K562 (cell line): ENCODE results near the gene GLMP. TPM values are rescaled to one million over a fixed set of nuclear protein-coding genes. Genes with fewer than 3 reads are reported as not detected.

Experiments used
- ATAC-seq: fragments of 200-7000 bp; cut with Tn5 transposase; 3 replicates; pipeline ENCODE4 v1.9.1; 2020; ENCODE audit warnings: moderate library complexity
- BruUV-seq: library from RNA; stranded (reverse); fragments of 400-500 nt; replicated peaks from 2 replicates; lab custom pipeline; 2021; lab: Mats Ljungman, UMichigan
- CTCF ChIA-PET: fragments of 300-600 bp; formaldehyde crosslinking; extraction: SDS; loops from one replicate; lab custom pipeline; 2021; ENCODE audit warnings: low intra/inter-chr PET ratio; lab: Yijun Ruan, JAX
- POLR2A ChIA-PET: fragments of 300-600, 350-650 bp; sonication (Branson Sonifier 250); formaldehyde crosslinking; extraction: SDS; loops from one replicate; lab custom pipeline; 2021; ENCODE audit warnings: antibody characterized with exemption, inconsistent platforms; lab: Yijun Ruan, JAX
- DNase-seq, 4 experiments: peaks; one replicate each; pipeline versions ENCODE4 v3.0.0 to v3.0.0-alpha.2; 2011 to 2018; ENCODE audit warnings: low spot score in 3 of 4, mixed read lengths in 3 of 4; ENCODE audit errors: extremely low read depth in 1 of 4
- FAIRE-seq: peaks from 2 replicates; lab custom pipeline; 2011; peaks lifted over from hg19 to GRCh38; lab: Jason Lieb, UNC
- H2AFZ ChIP-seq: 2 replicates; pipeline ENCODE4 v1.6.0; 2011; ENCODE audit warnings: low read depth, low read length, control low read depth, inconsistent platforms
- H3K27ac ChIP-seq: fragments of 200-600 bp; 3 replicates; pipeline ENCODE4 v1.8.0; 2011; ENCODE audit warnings: low read depth, mild to moderate bottlenecking, control low read depth, inconsistent platforms, low read length, moderate library complexity, mixed read lengths; ENCODE audit errors: extremely low read depth
- H3K27me3 ChIP-seq, 2 experiments: fragments of 300-600 bp in 1 of 2; 2 replicates in 1 of 2; 3 replicates in 1 of 2; pipeline versions ENCODE4 v1.6.0 to v1.8.0; 2011; ENCODE audit warnings: inconsistent platforms in 2 of 2, low read length in 2 of 2, mild to moderate bottlenecking in 1 of 2, mixed read lengths in 1 of 2, moderate library complexity in 1 of 2; ENCODE audit not compliant: control insufficient read depth in 2 of 2, insufficient read depth in 2 of 2
- H3K36me3 ChIP-seq: fragments of 300-600 bp; 3 replicates; pipeline ENCODE4 v1.8.0; 2011; ENCODE audit warnings: mild to moderate bottlenecking, low read length, inconsistent platforms; ENCODE audit not compliant: control insufficient read depth, insufficient read depth
- H3K4me1 ChIP-seq, 2 experiments: fragments of 200-600 bp in 1 of 2; replicated peaks in 1 of 2; 2 replicates in 1 of 2; 3 replicates in 1 of 2; pipeline versions ENCODE4 v1.5.1 to v1.8.0; 2011; ENCODE audit warnings: inconsistent platforms in 2 of 2, low read length in 2 of 2, mild to moderate bottlenecking in 1 of 2, mixed read lengths in 1 of 2, moderate library complexity in 1 of 2; ENCODE audit not compliant: control insufficient read depth in 2 of 2, insufficient read depth in 2 of 2
- H3K4me2 ChIP-seq: 2 replicates; pipeline ENCODE4 v1.6.1; 2011; ENCODE audit warnings: low read length, control low read depth, inconsistent platforms, mixed read lengths; ENCODE audit not compliant: insufficient read depth
- H3K4me3 ChIP-seq: fragments of 200-600 bp; sonication (generic), shearing (Covaris generic); 2 replicates; pipeline ENCODE4 v1.5.1; 2016; ENCODE audit warnings: control low read depth, inconsistent platforms
- H3K79me2 ChIP-seq: fragments of 200-600 bp; 3 replicates; pipeline ENCODE4 v1.8.0; 2011; ENCODE audit warnings: low read length, inconsistent platforms; ENCODE audit not compliant: control insufficient read depth, insufficient read depth
- H3K9ac ChIP-seq, 2 experiments: 2 replicates each; pipeline versions ENCODE4 v1.6.0 to v1.6.1; 2011; ENCODE audit warnings: low read depth in 2 of 2, low read length in 2 of 2, control low read depth in 1 of 2, inconsistent platforms in 1 of 2, mild to moderate bottlenecking in 1 of 2, mixed read lengths in 1 of 2; ENCODE audit not compliant: insufficient read depth in 1 of 2
- H3K9me1 ChIP-seq: one replicate; pipeline ENCODE4 v1.6.0; 2011; ENCODE audit warnings: inconsistent platforms, mild to moderate bottlenecking, low read length, moderate library complexity; ENCODE audit not compliant: control insufficient read depth, insufficient read depth
- H3K9me3 ChIP-seq: replicated peaks from 2 replicates; pipeline ENCODE4 v1.5.1; 2011; ENCODE audit warnings: low read depth, low read length, inconsistent platforms; ENCODE audit not compliant: control insufficient read depth, insufficient read depth
- H4K20me1 ChIP-seq: replicated peaks from 2 replicates; pipeline ENCODE4 v1.6.1; 2011; ENCODE audit warnings: low read length, inconsistent platforms, mixed read lengths; ENCODE audit not compliant: control insufficient read depth, insufficient read depth
- CEBPB ChIP-seq: fragments of 450-650 bp; IDR thresholded peaks from 2 replicates; pipeline ENCODE4 v1.6.1; 2016; ENCODE audit warnings: missing genetic modification characterization, missing compliant biosample characterization
- CEBPG ChIP-seq, 3 experiments: fragments of 200-800 bp in 1 of 3; sonication (Bioruptor generic) in 1 of 3; sonication (generic) in 1 of 3; formaldehyde crosslinking in 1 of 3; IDR thresholded peaks in 2 of 3; conservative IDR thresholded peaks in 1 of 3; 2 replicates each; pipeline versions ENCODE4 v1.6.1 to v1.8.0; 2016 to 2022; ENCODE audit warnings: missing compliant biosample characterization in 2 of 3, missing genetic modification characterization in 2 of 3, mild to moderate bottlenecking in 1 of 3, missing genetic modification reagents in 1 of 3
- DPF2 ChIP-seq: fragments of 450-650 bp; IDR thresholded peaks from 2 replicates; pipeline ENCODE4 v1.6.1; 2016
- FOXO4 ChIP-seq: fragments of 450-650 bp; formaldehyde crosslinking; IDR thresholded peaks from 2 replicates; pipeline ENCODE4 v1.4.0; 2020; ENCODE audit warnings: mild to moderate bottlenecking, moderate library complexity
- TCF7 ChIP-seq: sonication (generic); IDR thresholded peaks from 2 replicates; pipeline ENCODE4 v1.6.1; 2016; ENCODE audit warnings: antibody characterized with exemption, borderline replicate concordance
- TCF7L2 ChIP-seq: fragments of 150-350 bp; IDR thresholded peaks from 2 replicates; pipeline ENCODE4 v1.6.1; 2016; ENCODE audit warnings: low read depth, mild to moderate bottlenecking, low read length, moderate library complexity
- WGBS: fragments of 100-300 bp; shearing (Covaris generic); methylation state at CpG from one replicate; pipeline ENCODE4 v1.1.6; 2016; ENCODE audit warnings: low coverage, mixed read lengths; ENCODE audit not compliant: insufficient coverage; ENCODE audit errors: missing lambda C conversion rate; 5-methylcytosine and 5-hydroxymethylcytosine counted together
- in situ Hi-C: fragments of 300-500 bp; cut with MboI; formaldehyde crosslinking; loops from 4 replicates; pipeline ENCODE4 v1.15.0; 2018; ENCODE audit warnings: inconsistent platforms, mixed read lengths
- intact Hi-C: fragments of 100-400 bp; cut with micrococcal nuclease; formaldehyde crosslinking; loops from 2 replicates; pipeline ENCODE4 v1.14.2; 2022
- polyA plus RNA-seq, 8 experiments: library from polyadenylated mRNA; depleted of rRNA in 4 of 8; stranded (reverse) in 5 of 8; unstranded in 3 of 8; fragments of >200 nt; fragmentation: Nextera tagmentation in 2 of 8; fragmentation: Illumina TruSeq in 1 of 8; extraction: Ambion mirVana in 2 of 8; extraction: Trizol in 1 of 8; gene quantifications; 2 replicates each; pipeline versions ENCODE4 v1.2.1 to v1.2.3, GENCODE V29; 2011 to 2014; ENCODE audit warnings: inconsistent platforms in 1 of 8, missing spikeins in 1 of 8
- total RNA-seq, 7 experiments: library from RNA; depleted of rRNA in 6 of 7; stranded (reverse); fragments of >200 nt in 6 of 7; fragmentation: Illumina TruSeq in 2 of 7; extraction: Trizol in 2 of 7; gene quantifications; 2 replicates each; pipeline versions ENCODE4 v1.2.1 to v1.2.3, GENCODE V29; 2011 to 2021; ENCODE audit warnings: low replicate concordance in 1 of 7
- TF ChIP-seq, protein P1 (sequence below): sonication (generic); formaldehyde crosslinking; IDR thresholded peaks from 2 replicates; pipeline ENCODE4 v1.8.0; 2023; ENCODE audit warnings: missing genetic modification reagents, mild to moderate bottlenecking, borderline replicate concordance

Gene GLMP
- total and polyA plus RNA-seq, 9 of the 15 experiments (the other 6 are each of a cell fraction or from before 2014, with no cell fraction given): 8.3 to 28.2 (median 22.4) TPM

GRCh38 chr1:156316909-156317308 is 21.4 kb upstream of the GLMP start:
- DNase-seq: no peak
- 94% methylated on average over 7 of the region's 7 CpGs for WGBS
- no peaks in the 10 kb centered on the region for H4K20me1 ChIP-seq
- no TSS peak for BruUV-seq
- ATAC-seq: no peak
- in situ Hi-C loops (no loop called here), intact Hi-C loops (no loop called here)
- H3K27ac ChIP-seq: no peak overlapping the region
- peaks cover 95% of the 10 kb centered on the region for H3K36me3 ChIP-seq
- H3K27me3 ChIP-seq: no peaks in the 10 kb centered on the region
- H3K9me1 ChIP-seq: no peaks in the 10 kb centered on the region
- no peak overlapping the region for H2AFZ ChIP-seq
- TF ChIP-seq DPF2 (no peak), CEBPB (tag) (peak; percentile 62; the same call in 1 of the 2 replicates), TCF7L2 (no peak), CEBPG (CRISPR knock-in tag; IDR thresholded peaks at IDR 0.05) (no peak), CEBPG (tag; conservative IDR thresholded peaks at IDR 0.05 in 1 of 2, IDR thresholded peaks at IDR 0.05 in 1 of 2) (peak in 1 of 2 experiments; percentile 31; a peak in 1 of 4 replicates)
- ChIA-PET CTCF (no interaction called here), POLR2A (interaction anchor here (0.6 to 0.7 kb wide), 2 partner anchors 15 to 155 kb away, joined by 3 read pairs; no protein-coding TSS in a partner anchor)
- H3K9ac ChIP-seq: no peak overlapping the region
- no peaks in the 10 kb centered on the region for H3K4me1 ChIP-seq
- no peaks in the 10 kb centered on the region for H3K9me3 ChIP-seq
- no peak overlapping the region for H3K4me3 ChIP-seq
- FAIRE-seq: no peak
- H3K4me2 ChIP-seq: no peak overlapping the region
- no peaks in the 10 kb centered on the region; the same call in 2 of the 3 replicates for H3K79me2 ChIP-seq

GRCh38 chr1:156310962-156311361 is 15.5 kb upstream of the GLMP start:
- no TSS peak for BruUV-seq
- Histone ChIP-seq H3K27me3 (no peaks in the 10 kb centered on the region), H3K79me2 (no peaks in the 10 kb centered on the region), H4K20me1 (0 out of 2 replicates have a peak, but pooled peaks cover 5% of the 10 kb centered on the region), H3K9me3 (no peaks in the 10 kb centered on the region), H3K4me3 (no peak overlapping the region), H2AFZ (no peak overlapping the region), H3K4me1 (no peaks in the 10 kb centered on the region), H3K36me3 (peaks cover 88% of the 10 kb centered on the region), H3K27ac (no peak overlapping the region), H3K4me2 (no peak overlapping the region), H3K9me1 (no peaks in the 10 kb centered on the region), H3K9ac (no peak overlapping the region)
- ChIA-PET POLR2A (interaction anchor here (0.6 kb wide), 1 partner anchor 165 kb away, joined by 3 read pairs; no protein-coding TSS in a partner anchor), CTCF (no interaction called here)
- WGBS: 100% methylated on average over 5 of the region's 6 CpGs
- FAIRE-seq: no peak
- intact Hi-C loops (no loop called here), in situ Hi-C loops (no loop called here)
- no peak for DNase-seq
- ATAC-seq: no peak
- no peak for TF ChIP-seq TCF7
- no peak for TF ChIP-seq FOXO4 (CRISPR knock-in tag)
- TF ChIP-seq, protein P1, sequence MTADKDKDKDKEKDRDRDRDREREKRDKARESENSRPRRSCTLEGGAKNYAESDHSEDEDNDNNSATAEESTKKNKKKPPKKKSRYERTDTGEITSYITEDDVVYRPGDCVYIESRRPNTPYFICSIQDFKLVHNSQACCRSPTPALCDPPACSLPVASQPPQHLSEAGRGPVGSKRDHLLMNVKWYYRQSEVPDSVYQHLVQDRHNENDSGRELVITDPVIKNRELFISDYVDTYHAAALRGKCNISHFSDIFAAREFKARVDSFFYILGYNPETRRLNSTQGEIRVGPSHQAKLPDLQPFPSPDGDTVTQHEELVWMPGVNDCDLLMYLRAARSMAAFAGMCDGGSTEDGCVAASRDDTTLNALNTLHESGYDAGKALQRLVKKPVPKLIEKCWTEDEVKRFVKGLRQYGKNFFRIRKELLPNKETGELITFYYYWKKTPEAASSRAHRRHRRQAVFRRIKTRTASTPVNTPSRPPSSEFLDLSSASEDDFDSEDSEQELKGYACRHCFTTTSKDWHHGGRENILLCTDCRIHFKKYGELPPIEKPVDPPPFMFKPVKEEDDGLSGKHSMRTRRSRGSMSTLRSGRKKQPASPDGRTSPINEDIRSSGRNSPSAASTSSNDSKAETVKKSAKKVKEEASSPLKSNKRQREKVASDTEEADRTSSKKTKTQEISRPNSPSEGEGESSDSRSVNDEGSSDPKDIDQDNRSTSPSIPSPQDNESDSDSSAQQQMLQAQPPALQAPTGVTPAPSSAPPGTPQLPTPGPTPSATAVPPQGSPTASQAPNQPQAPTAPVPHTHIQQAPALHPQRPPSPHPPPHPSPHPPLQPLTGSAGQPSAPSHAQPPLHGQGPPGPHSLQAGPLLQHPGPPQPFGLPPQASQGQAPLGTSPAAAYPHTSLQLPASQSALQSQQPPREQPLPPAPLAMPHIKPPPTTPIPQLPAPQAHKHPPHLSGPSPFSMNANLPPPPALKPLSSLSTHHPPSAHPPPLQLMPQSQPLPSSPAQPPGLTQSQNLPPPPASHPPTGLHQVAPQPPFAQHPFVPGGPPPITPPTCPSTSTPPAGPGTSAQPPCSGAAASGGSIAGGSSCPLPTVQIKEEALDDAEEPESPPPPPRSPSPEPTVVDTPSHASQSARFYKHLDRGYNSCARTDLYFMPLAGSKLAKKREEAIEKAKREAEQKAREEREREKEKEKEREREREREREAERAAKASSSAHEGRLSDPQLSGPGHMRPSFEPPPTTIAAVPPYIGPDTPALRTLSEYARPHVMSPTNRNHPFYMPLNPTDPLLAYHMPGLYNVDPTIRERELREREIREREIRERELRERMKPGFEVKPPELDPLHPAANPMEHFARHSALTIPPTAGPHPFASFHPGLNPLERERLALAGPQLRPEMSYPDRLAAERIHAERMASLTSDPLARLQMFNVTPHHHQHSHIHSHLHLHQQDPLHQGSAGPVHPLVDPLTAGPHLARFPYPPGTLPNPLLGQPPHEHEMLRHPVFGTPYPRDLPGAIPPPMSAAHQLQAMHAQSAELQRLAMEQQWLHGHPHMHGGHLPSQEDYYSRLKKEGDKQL: no peak
